ENCODE measurements around the gene NR1D1.

DNA sequence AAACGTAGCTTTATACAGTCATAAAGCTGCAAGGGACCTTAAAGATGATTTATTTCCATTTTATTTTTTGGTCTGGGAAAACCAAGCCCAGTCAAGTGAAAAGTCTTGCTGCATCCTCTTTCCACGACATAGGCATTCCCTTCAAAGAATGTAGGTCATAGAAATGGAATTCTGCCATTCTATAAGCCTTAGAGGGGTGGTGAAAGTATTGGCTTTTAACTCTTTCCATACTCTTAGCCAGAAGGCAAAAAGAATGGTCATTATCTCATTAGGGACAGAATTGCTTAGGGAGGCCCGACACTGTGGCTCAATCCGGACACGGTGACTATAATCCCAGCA, 13.5 kb upstream of the NR1D1 start:
- TF ChIP-seq CTCF (IDR thresholded peaks at IDR 0.05; ENCODE audit: low read length) (no peak), EZH2 (IDR thresholded peaks at IDR 0.05; ENCODE audit: borderline replicate concordance, low read length) (no peak)

Data from OCI-LY1 (cell line).